GM12873 (cell line): ENCODE data around the gene DUSP9.

Source experiments
- CTCF ChIP-seq: IDR thresholded peaks from 2 replicates; pipeline ENCODE4 v1.5.1; 2012; ENCODE audit warnings: low read depth, mild to moderate bottlenecking, moderate library complexity, low read length, control low read depth; ENCODE audit not compliant: insufficient read depth; ENCODE audit errors: missing control alignments

The DUSP9 gene

GRCh38 chrX:153669174-153669890 is 22.3 kb downstream of the DUSP9 start:
- TF ChIP-seq CTCF, result peak; percentile 83

DNA sequence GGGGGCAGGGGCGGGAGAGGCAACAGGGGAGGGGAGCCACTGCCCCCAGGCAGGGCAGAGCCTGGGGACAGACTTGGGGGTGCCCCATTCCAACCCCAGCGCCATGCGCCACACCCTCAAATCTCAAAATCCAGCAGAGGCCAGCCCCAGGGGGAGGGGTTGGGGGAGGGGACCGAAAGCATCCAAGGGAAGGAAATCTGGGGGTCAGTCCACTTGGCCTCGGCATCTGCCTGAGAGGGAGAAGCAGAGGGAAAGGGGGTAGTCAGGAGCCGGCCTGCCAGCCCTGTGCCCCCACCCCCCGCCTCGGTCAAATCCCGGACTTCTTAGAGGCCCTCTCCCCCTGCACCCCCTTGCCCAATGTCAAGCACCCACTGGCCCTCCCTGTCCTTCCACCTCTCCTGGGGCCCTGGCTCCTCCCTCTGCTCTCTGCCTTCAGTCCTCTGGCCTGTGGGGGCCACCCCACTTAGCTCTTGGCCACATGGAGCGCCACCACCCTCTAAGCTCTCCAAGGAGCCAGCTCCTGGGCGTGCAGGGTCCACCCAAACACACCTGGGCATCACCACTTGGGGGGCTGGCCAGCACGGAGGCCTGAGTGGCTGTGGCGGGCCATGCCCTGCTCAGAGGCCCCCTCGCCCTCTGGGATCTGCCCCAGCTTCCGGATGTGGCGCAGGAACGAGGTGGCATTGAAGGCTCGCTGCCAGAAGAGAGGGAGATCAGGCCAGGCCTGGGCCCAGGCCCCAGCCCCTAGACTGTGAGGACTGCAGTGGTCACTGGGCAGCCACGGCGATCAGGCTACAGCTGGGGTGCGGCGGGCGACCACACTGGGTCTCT is 23.1 kb downstream of the DUSP9 start:
- no peak for TF ChIP-seq CTCF

GRCh38 chrX:153670748-153671588 is 24.0 kb downstream of the DUSP9 start:
- no peak for TF ChIP-seq CTCF

DNA sequence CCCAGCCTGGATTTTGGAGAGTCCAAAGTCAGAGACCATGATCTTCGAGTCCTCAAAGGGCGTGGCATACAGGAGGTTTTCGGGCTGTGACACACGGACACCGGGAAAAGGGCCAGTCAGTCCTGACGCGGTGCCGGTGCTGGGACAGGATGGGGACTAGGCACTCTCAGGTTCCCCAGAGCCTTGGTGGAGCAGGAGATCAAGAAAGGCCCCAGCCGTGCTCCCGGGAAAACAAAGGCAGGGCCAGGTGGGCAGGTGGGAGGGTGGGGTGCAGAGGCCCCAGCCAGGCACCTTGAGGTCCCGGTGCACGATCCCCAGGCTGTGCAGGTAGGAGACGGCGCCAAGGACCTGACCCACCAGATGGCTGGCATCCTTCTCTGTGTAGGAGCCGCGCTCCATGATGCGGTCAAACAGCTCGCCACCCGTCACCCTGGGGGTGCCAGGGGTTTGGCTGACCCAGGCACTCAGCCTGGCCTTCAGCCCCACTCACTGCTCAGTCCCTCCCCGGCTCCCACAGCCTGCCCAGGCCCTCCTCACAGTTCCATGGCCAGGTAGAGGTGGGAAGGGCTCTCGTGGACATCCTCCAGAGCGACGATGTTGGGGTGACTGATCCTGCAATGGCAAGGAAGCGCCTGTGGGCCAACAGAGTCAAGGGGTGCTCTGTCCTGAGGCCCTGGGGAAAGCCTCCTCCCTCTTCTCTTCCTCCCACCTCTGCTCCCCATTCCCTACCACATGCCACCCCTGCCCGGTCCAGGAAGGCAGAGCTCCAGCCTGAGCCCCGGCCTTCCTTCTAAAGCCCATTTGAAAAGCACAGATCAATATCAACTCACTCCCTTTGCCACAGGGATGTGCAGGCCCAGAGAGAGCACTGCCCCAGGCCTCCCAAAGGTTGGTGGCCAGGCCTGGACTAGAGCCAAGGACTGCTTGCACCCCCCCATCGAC is 24.9 kb downstream of the DUSP9 start:
- TF ChIP-seq CTCF, result no peak

GRCh38 chrX:153672531-153673427 is 25.8 kb downstream of the DUSP9 start:
- TF ChIP-seq CTCF, result no peak
